Neural cell (in vitro differentiated cells): Measurements from ENCODE around the gene LILRB3. TPM values are rescaled to one million over a fixed set of nuclear protein-coding genes. Genes with fewer than 3 reads are reported as not detected.
"Not testable (repeated sequence)": the region's sequence is repeated elsewhere in the genome, so short reads cannot be mapped to it uniquely, and the experiment has no call there.

Source experiments
- H2AFZ ChIP-seq: fragments of 200-600, 300-800 bp; sonication (generic), shearing (Covaris generic); 2 replicates; pipeline ENCODE4 v1.6.0; 2014; ENCODE audit warnings: low read depth, mild to moderate bottlenecking, antibody characterized with exemption, low read length, moderate library complexity
- H3F3A ChIP-seq: fragments of 200-600 bp; shearing (Covaris generic); 2 replicates; pipeline ENCODE4 v1.6.1; 2016; ENCODE audit warnings: mild to moderate bottlenecking, moderate library complexity, mixed read lengths, antibody characterized with exemption, low read length; ENCODE audit not compliant: insufficient read depth, poor library complexity, severe bottlenecking
- H3K27ac ChIP-seq: fragments of 200-600, 300-800 bp; sonication (generic), shearing (Covaris generic); 2 replicates; pipeline ENCODE4 v1.5.1; 2014; ENCODE audit warnings: mild to moderate bottlenecking, low read length, moderate library complexity
- H3K27me3 ChIP-seq: fragments of 300-800, 200-600 bp; sonication (generic), shearing (Covaris generic); 2 replicates; pipeline ENCODE4 v1.6.0; 2014; ENCODE audit warnings: mild to moderate bottlenecking, low read depth, low read length, moderate library complexity; ENCODE audit not compliant: insufficient read depth
- H3K36me3 ChIP-seq: fragments of 300-800, 200-600 bp; sonication (generic), shearing (Covaris generic); 2 replicates; pipeline ENCODE4 v1.5.1; 2014; ENCODE audit warnings: mild to moderate bottlenecking, antibody characterized with exemption, low read length, moderate library complexity; ENCODE audit not compliant: insufficient read depth
- H3K4me2 ChIP-seq: fragments of 300-800, 200-600 bp; sonication (generic), shearing (Covaris generic); 2 replicates; pipeline ENCODE4 v1.6.0; 2014; ENCODE audit warnings: mild to moderate bottlenecking, low read length
- H3K4me3 ChIP-seq: fragments of 300-800, 200-600 bp; sonication (generic), shearing (Covaris generic); 2 replicates; pipeline ENCODE4 v1.5.1; 2014; ENCODE audit warnings: mild to moderate bottlenecking, low read length, moderate library complexity
- H3K79me2 ChIP-seq: fragments of 200-600 bp; shearing (Covaris generic); replicated peaks from 2 replicates; pipeline ENCODE4 v1.6.0; 2014; ENCODE audit warnings: mild to moderate bottlenecking, low read length, moderate library complexity; ENCODE audit not compliant: insufficient read depth
- H3K9ac ChIP-seq: fragments of 300-800, 200-600 bp; sonication (generic), shearing (Covaris generic); 2 replicates; pipeline ENCODE4 v1.6.1; 2016; ENCODE audit warnings: mild to moderate bottlenecking, low read length, mixed read lengths
- H3K9me2 ChIP-seq: fragments of 200-600 bp; shearing (Covaris generic); 2 replicates; pipeline ENCODE4 v1.6.1; 2016; ENCODE audit warnings: mild to moderate bottlenecking, low read length, mixed read lengths; ENCODE audit not compliant: insufficient read depth
- H3K9me3 ChIP-seq: fragments of 200-600, 300-800 bp; sonication (generic), shearing (Covaris generic); 2 replicates; pipeline ENCODE4 v1.6.1; 2016; ENCODE audit warnings: mild to moderate bottlenecking, mixed run types, low read length, moderate library complexity, mixed read lengths
- H4K20me1 ChIP-seq: fragments of 200-600 bp; shearing (Covaris generic); 2 replicates; pipeline ENCODE4 v1.6.1; 2016; ENCODE audit warnings: mild to moderate bottlenecking, mixed run types; ENCODE audit not compliant: insufficient read depth
- EP300 ChIP-seq: fragments of 450-650 bp; conservative IDR thresholded peaks from 2 replicates; pipeline ENCODE4 v1.6.1; 2014; ENCODE audit warnings: antibody characterized with exemption, mild to moderate bottlenecking, moderate library complexity; ENCODE audit not compliant: poor library complexity, severe bottlenecking
- EZH2 ChIP-seq: fragments of 200-600, 300-800 bp; shearing (Covaris generic), sonication (generic); IDR thresholded peaks from 2 replicates; pipeline ENCODE4 v1.6.1; 2014; ENCODE audit warnings: antibody characterized with exemption, low read length, borderline replicate concordance, mild to moderate bottlenecking; ENCODE audit not compliant: insufficient read depth, poor library complexity, severe bottlenecking
- MXI1 ChIP-seq: fragments of 450-650 bp; conservative IDR thresholded peaks from 2 replicates; pipeline ENCODE4 v1.6.1; 2014; ENCODE audit warnings: antibody characterized with exemption, mild to moderate bottlenecking; ENCODE audit not compliant: poor library complexity, severe bottlenecking
- POLR2AphosphoS5 ChIP-seq: IDR thresholded peaks from 2 replicates; pipeline ENCODE4 v1.6.1; 2012
- RAD21 ChIP-seq: fragments of 450-650 bp; conservative IDR thresholded peaks from 2 replicates; pipeline ENCODE4 v1.6.1; 2014; ENCODE audit warnings: antibody characterized with exemption, mild to moderate bottlenecking, moderate library complexity
- SMC3 ChIP-seq: fragments of 450-650 bp; conservative IDR thresholded peaks from 2 replicates; pipeline ENCODE4 v1.6.1; 2014; ENCODE audit warnings: antibody characterized with exemption, mild to moderate bottlenecking, moderate library complexity; ENCODE audit not compliant: poor library complexity
- TAF1 ChIP-seq: IDR thresholded peaks from 2 replicates; pipeline ENCODE4 v1.6.1; 2012; ENCODE audit warnings: low read depth
- polyA plus RNA-seq: library from polyadenylated mRNA; depleted of rRNA; stranded (reverse); fragments of >200 nt; gene quantifications from 2 replicates; pipeline ENCODE4 v1.2.3, GENCODE V29; 2014
- TF ChIP-seq, protein P1 (sequence below): fragments of 450-650 bp; IDR thresholded peaks from 2 replicates; pipeline ENCODE4 v1.5.1; 2014; ENCODE audit warnings: antibody characterized with exemption, mild to moderate bottlenecking, moderate library complexity; ENCODE audit not compliant: poor library complexity, severe bottlenecking
- TF ChIP-seq, protein P2 (sequence below): IDR thresholded peaks from 2 replicates; pipeline ENCODE4 v1.6.1; 2012; ENCODE audit warnings: borderline replicate concordance

The LILRB3 gene
- polyA plus RNA-seq, 1 donor from 2014 or later = not detected

DNA sequence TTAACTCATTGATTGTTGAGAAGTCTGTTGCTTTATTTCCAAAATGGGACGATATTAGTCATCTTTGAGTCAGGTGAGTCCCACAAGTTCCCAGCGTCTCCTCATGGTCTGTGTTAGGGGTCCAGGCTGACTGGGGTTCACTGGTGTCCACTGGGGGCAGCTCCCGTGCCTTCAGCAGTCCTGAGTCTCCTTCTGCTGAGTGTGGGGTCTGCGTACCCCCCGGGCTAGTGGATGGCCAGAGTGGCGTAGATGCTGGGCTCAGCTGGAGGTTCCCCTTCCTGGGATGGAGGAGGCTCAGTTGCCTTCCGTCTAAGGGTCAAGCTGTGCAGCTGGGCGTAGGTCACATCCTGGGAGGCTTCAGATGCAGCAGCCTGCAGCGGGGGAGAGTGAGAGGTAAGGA lies 5.9 kb downstream of the LILRB3 start:
- H3K9me2 ChIP-seq = no peaks in the 10 kb centered on the region
- no peak overlapping the region for H3K4me2 ChIP-seq
- no peak overlapping the region for H3K9ac ChIP-seq
- H2AFZ ChIP-seq = no peak overlapping the region
- H3K36me3 ChIP-seq = no peaks in the 10 kb centered on the region
- no peaks in the 10 kb centered on the region for H3F3A ChIP-seq
- no peaks in the 10 kb centered on the region for H4K20me1 ChIP-seq
- no peaks in the 10 kb centered on the region for H3K27me3 ChIP-seq
- no peak for TF ChIP-seq EP300
- TF ChIP-seq EZH2 = no peak
- TF ChIP-seq, protein P1, sequence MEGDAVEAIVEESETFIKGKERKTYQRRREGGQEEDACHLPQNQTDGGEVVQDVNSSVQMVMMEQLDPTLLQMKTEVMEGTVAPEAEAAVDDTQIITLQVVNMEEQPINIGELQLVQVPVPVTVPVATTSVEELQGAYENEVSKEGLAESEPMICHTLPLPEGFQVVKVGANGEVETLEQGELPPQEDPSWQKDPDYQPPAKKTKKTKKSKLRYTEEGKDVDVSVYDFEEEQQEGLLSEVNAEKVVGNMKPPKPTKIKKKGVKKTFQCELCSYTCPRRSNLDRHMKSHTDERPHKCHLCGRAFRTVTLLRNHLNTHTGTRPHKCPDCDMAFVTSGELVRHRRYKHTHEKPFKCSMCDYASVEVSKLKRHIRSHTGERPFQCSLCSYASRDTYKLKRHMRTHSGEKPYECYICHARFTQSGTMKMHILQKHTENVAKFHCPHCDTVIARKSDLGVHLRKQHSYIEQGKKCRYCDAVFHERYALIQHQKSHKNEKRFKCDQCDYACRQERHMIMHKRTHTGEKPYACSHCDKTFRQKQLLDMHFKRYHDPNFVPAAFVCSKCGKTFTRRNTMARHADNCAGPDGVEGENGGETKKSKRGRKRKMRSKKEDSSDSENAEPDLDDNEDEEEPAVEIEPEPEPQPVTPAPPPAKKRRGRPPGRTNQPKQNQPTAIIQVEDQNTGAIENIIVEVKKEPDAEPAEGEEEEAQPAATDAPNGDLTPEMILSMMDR = no peak
- TF ChIP-seq RAD21 = no peak
- no peak for TF ChIP-seq POLR2AphosphoS5
- no peak for TF ChIP-seq SMC3
- TF ChIP-seq, protein P2, sequence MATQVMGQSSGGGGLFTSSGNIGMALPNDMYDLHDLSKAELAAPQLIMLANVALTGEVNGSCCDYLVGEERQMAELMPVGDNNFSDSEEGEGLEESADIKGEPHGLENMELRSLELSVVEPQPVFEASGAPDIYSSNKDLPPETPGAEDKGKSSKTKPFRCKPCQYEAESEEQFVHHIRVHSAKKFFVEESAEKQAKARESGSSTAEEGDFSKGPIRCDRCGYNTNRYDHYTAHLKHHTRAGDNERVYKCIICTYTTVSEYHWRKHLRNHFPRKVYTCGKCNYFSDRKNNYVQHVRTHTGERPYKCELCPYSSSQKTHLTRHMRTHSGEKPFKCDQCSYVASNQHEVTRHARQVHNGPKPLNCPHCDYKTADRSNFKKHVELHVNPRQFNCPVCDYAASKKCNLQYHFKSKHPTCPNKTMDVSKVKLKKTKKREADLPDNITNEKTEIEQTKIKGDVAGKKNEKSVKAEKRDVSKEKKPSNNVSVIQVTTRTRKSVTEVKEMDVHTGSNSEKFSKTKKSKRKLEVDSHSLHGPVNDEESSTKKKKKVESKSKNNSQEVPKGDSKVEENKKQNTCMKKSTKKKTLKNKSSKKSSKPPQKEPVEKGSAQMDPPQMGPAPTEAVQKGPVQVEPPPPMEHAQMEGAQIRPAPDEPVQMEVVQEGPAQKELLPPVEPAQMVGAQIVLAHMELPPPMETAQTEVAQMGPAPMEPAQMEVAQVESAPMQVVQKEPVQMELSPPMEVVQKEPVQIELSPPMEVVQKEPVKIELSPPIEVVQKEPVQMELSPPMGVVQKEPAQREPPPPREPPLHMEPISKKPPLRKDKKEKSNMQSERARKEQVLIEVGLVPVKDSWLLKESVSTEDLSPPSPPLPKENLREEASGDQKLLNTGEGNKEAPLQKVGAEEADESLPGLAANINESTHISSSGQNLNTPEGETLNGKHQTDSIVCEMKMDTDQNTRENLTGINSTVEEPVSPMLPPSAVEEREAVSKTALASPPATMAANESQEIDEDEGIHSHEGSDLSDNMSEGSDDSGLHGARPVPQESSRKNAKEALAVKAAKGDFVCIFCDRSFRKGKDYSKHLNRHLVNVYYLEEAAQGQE = no peak
- no peak for TF ChIP-seq MXI1
- no peak for TF ChIP-seq TAF1
- no peaks in the 10 kb centered on the region for H3K79me2 ChIP-seq
- H3K4me3 ChIP-seq = no peak overlapping the region
- H3K27ac ChIP-seq = no peak overlapping the region
- no peaks in the 10 kb centered on the region for H3K9me3 ChIP-seq

DNA sequence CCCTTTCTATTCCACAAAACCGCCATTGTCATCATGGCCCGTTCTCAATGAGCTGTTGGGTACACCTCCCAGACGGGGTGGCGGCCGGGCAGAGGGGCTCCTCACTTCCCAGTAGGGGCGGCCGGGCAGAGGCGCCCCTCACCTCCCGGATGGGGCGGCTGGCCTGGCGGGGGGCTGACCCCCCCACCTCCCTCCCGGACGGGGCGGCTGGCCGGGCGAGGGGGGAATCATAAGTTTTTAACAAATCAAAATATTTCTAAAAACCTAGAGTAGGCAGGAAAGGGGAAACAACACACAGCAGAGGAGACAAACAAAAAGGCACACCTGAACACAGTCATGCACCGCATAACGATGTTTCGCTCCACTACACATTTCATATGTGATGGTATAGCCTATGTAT lies 8.1 kb downstream of the LILRB3 start:
- not testable (repeated sequence) for H2AFZ ChIP-seq, H3F3A ChIP-seq, H3K9ac ChIP-seq, H4K20me1 ChIP-seq, H3K27me3 ChIP-seq, H3K36me3 ChIP-seq, H3K27ac ChIP-seq, H3K9me3 ChIP-seq, H3K4me3 ChIP-seq, H3K79me2 ChIP-seq, H3K4me2 ChIP-seq, H3K9me2 ChIP-seq

DNA sequence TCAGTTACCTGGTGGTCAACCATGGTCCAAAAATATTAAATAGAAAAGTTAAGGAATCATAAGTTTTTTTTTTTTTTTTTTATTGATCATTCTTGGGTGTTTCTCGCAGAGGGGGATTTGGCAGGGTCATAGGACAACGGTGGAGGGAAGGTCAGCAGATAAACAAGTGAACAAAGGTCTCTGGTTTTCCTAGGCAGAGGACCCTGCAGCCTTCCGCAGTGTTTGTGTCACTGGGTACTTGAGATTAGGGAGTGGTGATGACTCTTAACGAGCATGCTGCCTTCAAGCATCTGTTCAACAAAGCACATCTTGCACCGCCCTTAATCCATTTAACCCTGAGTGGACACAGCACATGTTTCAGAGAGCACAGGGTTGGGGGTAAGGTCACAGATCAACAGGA lies 8.6 kb downstream of the LILRB3 start:
- not testable (repeated sequence) for H3K4me2 ChIP-seq, H4K20me1 ChIP-seq, H3K9ac ChIP-seq, H3K27ac ChIP-seq, H3K9me3 ChIP-seq, H3K27me3 ChIP-seq, H2AFZ ChIP-seq, H3K4me3 ChIP-seq, H3K79me2 ChIP-seq, H3K36me3 ChIP-seq, H3K9me2 ChIP-seq, H3F3A ChIP-seq
